GM18502 (cell line): Measurements from ENCODE around the gene NUDT14.

Experiments
- ATAC-seq: cut with Tn5 transposase; IDR thresholded peaks from one replicate; pipeline ENCODE4 v1.9.1; 2021; ENCODE audit warnings: mild to moderate bottlenecking; ENCODE audit not compliant: unreplicated experiment, poor library complexity

Gene NUDT14

DNA sequence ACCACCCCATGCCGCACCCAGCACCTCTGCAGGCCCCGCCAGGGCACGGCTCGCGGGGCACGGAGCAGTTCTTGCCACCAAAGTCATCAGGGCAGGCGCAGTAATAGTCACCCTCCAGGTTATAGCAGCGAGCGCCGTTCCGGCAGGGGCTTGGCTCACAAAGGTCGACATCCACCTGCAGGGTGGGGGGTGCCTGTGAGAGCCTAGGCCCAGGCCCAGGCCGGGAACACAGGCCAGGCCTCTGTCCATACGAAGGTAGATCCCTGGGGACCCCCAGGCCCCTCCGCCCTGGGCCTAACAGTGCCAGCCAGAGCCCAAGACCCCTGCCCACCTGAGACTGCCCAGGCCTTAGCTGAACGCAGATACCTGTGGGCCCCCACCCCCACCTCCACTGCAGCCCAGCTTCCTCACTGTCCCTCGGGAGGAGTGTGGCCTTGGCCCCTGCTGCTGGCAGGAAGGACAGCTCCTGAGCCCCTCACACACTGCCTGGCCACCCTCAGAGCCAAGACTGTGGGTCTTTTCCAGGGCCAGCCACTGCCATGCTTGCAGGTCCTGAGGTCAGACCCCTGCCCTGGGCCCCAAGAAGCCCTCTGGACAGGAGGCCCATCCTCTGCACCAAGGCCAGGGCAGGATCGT, 31.8 kb downstream of the NUDT14 start:
- no peak for ATAC-seq

DNA sequence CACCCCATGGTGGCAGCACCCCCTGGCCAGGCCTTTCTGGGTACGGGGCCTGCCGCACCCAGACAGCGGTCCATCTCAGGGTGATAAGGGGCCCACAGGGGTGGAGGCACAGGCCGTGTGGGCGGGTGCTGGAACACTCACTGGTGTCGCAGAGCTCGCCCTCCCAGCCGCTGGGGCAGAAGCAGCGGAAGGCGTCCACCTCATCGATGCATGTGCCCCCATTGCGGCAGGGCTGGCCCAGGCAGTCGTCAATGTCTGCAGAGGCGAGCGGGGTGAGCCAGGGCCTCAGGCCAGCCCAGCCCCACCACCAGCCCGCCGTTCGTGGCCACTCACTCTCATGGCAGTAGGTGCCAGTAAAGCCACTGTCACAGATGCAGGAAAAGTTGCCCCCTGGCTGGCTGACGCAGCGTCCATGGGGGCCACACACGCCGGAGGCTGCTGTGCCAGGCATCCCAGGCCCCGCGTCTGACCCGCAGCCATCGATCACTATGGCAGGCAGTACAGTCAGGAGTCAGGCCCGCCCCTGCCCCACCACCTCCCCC, 32.4 kb downstream of the NUDT14 start:
- ATAC-seq: no peak

DNA sequence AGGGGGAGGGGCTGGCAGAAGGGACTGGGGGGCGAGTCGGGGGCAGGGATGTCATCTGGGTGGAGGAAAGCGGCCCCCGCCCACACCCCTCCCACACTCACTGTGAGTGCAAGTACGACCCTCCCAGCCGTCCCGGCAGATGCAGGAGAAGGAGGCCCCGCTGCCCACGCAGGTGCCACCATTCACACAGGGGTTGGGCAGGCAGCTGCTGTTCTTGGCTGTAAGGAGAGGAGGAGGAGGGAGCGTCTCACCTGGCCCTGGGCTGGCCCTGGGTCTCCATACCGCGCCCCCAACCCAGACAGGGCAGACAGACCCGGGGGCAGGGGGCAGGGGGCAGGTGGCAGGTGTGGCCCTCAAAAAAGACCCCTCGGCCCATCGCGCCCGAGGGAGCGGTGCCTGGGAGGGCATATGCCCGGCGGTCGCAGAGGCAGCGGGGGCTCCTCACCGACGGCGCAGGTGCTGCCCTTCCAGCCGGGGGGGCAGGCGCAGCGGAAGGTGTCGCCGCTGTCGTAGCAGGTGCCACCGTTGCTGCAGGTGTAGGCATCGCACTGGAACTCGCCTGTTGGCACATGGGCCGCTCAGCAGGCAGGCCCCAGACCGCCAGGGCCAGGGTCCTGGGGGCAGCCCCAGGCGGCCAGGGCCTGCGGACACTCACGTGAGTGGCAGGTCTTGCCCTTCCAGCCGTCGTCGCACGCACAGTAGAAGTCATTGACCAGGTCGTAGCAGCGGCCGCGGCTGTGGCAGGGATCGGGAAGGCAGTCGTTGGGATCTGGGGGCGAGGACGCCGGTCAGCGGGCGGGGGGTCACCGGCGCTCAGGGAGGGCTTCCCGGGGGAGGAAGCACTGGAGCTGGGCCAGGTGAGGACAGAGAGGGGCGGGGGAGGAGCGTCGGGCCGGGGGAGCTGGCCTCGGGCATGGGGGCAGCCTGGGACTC, 33.2 kb downstream of the NUDT14 start:
- no peak for ATAC-seq

DNA sequence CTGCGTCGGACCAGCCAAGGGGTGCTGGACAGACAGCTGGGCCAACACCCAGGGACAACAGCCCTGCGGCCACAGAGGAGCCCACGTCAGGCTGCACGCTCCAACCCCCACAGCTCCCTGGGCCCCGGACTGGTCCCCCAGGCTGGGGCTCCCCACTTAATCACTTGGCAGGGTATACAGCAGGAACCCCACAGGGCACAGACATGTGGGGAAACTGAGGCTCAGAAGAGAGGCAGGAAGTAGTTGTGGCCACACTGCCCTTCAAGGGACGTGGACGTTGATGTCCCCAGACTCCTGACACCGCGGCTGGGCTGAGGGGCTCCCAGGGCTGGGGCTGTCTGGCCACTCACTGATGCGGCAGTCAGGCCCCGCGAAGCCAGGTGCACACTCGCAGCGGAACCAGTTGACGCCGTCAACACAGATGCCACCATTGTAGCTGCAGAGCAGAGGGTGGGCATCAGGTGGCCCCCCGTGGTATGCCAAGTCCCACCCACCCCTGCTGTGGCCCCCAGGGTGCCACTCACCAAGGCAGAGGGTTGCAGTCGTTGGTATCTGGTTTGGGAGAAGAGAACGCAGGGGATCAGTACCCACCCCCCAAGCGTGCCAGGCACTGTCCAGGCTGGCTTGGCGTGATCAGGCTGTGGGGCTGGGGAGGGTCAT, 34.0 kb downstream of the NUDT14 start:
- ATAC-seq: no peak

DNA sequence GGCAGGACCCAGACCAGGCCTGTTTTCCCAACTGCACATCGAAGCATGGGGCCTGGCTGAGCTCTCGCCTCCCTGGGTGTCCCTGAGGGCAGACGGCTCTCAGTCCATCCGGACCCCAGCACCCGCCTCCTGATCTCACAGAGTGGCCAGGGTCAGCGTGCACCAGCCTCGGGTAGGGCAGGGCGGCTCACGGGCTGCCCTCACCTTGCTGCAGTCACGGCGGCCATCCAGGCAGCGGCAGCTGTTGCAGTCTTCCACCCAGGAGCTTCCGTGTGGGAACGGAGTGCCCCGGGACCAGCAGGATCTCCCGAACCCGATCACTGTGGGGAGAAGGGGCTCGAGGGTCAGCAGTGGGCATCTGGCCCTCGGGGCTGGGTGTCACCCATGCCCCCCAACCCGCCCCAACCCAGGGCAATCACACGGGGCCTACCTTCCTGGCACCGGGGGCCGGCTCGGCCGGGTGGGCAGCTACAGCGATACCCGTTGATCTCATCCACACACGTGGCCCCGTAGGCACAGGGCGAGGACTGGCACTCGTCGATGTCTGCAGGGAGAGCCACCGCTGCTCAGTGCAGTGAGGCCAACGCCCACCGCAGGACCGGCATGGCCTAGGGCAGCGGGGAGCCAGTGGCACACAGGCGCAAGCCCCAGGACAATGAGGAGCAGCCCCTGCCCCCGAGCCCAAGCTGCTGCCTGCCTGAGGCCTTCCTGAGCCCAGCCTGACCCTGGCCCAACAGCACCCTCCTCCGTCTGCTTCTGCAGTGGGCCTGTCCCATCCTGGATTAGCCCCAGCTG, 34.7 kb downstream of the NUDT14 start:
- ATAC-seq: no peak

DNA sequence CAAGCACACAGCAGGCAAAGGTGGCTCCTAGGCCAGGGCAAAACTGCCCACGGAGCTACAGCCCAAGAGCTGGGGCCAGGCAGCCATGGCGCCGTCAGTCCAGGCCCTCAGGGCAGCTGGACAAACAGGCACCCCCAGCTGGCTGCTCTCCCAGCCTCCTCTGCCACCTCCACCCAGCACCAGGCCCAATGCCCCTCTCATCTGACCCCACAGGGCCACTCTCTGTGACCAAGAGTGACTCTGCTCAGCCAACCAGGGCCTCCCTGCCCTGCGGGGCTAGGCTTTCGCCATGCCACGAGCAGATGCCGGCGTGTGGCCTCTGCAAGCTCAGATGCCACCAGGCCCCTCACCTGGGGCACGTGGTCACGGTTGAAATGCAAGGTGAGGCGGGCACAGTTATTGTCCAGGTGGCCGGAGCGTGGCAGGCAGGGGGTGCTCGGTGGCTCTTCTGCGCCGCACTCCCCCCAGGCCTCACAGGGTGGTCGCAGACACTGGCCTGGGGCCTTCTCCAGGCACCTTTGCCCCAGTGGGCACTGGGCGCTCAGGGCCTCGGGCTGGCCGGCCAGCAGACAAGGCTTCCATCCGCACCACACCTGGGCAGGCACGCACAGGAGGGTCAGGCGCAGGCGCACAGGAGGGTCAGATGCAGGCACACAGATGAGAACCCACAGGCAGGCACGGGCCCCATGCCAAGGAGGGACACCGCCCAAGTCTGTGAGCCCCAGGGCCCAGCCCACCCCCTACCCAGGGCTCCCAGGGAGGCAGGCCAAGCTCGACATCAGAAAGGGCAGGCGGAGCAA, 35.5 kb downstream of the NUDT14 start:
- no peak for ATAC-seq

DNA sequence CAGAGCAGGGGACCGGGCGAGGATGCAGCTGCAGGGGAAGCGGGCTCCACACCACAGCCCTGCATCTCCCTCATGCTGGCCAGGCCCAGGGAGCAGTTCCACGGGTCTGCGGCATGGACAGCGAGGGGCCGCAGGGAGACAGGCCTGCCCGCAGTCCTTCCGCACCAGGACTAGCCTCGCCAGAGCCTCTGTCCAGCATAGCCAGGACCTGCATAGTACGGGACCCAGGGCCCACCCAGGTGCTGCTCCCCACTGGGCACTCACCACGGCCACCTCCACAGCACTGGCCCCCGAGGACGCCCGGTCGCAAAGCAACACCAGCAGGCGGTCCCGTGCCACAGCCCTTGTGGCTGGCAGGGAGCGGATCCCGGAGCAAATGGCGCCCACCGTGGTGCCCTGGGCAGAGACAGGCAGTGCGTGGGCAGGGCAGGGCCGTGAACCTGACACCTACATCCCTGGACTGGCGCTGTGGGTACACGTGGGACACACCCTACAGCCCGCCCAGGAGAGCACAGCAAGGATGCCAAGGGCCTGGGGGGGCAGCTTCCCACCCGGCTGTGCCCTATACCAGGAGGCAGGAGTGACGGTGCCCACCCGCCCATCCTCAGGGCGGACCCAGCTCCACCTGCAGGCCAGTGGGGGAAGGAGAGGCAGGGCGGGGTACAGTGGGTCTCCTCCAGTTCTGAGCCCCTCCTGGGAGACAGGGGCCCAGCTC, 36.3 kb downstream of the NUDT14 start:
- ATAC-seq: no peak

DNA sequence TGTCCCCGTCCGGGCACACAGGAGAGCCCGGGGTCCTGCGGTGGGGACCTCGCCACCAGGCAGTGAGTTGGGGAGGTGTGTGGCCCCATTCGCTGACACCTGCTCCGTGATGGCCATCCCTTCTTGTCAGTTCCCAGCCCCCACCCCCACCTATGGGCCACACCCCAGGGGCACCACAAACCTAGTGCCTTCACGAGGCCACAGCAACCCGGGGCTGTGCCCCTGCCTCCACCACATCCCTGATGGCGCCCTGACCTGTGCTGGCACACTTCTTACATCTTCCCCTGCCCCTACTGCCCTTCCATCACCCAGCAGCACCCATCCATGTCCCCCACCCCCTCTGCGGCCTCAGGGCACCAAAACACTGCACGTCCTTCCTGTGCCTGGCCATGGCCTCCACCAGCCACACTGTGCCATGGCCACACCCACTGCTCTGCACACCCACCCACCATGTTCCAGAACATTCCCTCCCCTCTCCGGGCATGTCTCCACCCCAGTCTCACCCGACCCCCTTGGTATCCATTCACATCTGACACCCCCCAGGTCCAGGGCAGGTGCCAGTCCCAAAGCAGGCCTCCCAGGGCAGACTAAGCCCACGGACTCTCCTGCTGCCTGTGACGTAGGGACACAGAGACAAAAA, 37.0 kb downstream of the NUDT14 start:
- ATAC-seq: no peak

DNA sequence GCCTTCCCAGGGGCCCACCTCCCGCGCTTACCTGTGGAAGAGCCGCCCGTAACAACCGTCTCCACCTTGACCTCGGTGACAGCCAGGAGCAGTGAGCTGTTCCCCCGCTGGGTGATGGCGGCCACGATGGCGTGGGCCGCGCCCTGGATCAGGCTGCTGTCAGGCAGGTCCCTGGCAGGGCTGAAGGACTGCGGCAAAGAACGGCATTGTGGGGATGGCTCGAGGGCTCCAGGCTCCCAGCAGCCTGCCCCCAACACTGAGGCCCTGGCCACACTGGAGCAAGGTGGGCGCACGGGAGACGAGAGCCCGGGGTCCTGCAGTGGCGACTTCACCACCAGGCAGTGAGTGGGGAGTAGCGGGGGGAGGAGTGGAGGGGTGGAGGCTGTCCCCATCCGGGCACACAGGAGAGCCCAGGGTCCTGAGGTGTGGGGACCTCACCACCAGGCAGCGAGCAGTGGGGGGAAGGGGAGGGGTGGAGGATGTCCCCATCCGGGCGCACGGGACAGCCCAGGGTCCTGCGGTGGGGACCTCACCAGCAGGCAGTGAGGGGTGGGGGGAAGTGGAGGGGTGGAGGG, 37.6 kb downstream of the NUDT14 start:
- ATAC-seq: no peak

DNA sequence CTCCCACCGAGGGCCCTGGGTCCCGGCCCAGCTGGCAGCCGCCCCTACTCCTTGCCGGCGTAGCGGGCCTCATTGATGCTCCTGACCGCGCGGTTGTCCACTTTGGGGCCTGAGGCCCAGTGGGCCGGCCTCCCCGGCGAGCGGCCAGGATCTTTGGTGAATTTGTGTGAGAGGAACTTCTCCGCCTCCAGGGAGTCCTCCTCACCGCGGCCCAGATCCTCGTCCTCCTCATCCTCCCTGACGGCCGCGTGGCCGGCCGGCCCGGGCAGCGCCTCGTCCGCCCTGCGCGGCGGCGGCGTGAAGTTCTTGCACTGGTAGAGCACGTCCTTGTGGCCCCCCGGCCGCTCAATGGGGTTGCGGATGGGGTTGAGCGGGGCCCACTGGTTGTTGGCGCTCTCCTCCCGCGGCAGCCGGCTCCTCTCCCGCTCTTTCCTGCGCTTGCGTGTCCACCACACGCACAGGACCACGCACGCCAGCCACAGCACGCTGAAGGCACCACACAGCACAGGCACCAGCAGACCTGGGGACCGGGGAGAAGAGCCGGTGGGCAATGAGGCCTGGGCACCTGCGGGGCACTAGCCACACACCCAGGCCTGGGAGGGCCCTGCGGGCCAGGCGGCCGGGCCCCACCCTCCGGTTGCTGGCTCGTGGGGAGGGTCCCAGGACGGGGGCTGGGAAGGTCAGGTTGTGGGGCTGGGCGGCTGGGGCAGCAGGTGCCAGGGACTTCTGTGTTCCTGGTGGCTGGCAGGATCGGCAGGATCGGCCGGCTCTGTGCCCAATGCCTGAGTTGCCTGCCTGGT, 38.3 kb downstream of the NUDT14 start:
- no peak for ATAC-seq

DNA sequence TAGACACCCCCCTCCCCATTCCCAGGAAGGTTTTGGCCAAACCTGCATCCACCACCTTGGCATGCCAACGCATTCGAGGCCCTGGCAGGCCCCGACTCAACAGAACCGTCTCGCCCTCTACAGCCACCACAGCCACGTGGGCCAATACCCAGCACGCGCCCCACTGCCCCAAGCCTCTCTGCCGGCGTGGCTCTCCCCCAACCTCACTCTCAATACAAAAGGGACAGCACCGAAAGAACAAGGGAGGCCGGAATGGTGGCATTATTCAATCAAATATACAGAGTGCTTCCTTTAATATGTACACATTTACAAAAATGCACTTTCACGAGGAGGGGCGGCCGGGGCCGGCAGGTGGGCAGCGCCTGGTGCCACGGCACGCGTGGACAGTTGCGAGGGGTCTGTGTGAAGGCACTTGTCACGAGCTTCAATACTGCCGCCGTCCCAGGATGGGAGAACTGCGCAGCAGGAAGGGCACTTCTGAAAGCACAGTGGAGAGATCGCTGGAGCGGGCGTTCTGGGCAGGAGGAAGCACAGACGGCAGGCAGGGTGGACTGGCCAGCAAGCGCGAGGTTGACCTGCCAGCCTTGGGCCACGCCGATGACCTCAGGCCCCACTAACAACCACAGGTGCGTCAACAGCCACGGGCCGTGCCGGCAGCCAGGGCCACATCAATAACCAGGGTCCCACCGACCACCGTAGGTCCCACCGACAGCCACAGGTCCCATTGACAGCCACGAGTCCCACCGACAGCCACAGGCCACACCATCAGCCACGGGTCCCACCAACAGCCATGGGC, 39.4 kb downstream of the NUDT14 start:
- ATAC-seq: no peak

DNA sequence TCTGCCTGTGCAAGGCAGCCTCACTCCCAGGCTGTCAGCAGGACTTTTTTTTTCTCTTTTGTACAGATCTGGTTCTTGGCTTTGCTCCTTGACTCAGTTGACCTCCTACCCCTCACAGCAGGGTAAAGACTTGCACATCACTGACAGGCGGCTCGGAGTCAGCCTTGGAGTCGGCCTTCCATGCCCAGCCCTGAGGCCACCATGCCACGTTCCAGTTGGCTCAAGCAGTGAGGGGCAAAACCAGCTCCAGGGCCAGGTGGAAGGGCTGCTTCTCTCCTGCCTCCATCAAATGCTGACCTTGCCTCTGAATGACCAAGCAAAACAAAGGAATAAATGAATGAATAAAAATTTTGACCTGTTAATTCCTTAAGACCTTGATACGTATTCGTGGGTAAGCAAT, 40.1 kb downstream of the NUDT14 start:
- ATAC-seq: no peak

DNA sequence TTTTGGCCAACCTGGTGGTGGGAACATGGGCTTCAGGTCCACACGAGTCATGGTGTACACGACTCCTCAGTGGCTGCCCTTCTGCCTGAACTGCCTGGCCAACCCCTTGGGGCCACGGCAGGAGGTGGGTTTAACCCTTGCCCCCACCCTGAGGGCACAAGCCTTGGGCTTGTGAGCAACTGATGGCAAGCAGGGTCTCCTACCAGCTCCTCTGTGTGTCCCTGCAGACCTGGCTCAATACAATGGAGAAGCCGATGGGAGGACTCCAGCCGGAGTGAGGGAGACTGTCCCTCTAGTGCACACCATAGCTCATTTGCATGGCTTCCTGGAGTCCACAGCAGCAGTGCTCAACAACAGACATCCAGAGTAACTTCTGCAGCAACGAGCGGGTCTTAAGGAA, 40.5 kb downstream of the NUDT14 start:
- ATAC-seq: no peak

DNA sequence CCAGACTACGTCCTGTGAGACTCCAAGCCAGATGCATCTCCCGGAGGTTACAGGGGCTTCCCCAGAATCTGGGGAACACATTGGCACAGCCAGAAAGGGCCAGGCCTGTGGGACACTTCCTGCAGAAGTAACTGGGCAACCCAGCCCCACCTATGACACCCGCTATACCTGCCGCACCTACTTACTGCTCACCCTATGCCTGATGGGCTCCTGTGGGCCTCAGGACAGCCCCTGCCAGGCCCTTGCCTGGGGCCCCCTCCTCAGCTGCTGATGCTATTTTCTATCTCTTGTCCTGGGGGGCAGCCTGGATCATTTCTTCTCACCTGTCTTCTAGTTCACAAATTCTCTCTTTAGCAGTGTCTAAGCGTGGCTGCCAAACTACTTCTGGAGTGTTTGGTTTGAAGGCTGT, 41.3 kb downstream of the NUDT14 start:
- no peak for ATAC-seq

DNA sequence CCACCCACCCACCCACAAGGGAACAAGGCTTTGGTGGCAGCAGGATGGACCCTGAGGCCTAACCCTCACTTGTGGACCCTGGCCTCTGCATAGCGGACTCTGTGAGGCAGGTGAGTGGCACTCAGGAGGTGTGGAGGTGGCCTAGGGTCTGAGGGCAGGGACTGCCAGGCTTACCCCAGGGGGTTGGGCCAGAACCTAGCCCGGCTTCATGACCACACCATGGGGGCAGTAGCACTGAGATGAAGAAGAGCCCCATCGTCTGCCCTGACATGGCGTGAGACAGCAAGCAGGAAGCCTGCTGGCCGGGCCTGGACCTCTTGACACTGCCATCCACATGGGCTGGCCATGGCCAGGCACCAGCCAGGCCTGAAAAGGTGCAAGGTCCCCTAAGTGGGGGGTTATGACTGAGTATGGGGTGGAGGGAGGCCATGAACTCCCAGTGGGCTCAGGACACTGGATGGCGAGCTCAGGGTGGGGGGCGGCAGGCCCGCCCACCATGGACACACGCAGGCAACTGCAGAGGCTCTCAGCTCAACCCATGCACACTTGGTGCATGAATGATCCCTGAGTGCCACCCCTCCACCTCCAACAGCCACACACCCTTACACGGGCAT, 41.8 kb downstream of the NUDT14 start:
- no peak for ATAC-seq

DNA sequence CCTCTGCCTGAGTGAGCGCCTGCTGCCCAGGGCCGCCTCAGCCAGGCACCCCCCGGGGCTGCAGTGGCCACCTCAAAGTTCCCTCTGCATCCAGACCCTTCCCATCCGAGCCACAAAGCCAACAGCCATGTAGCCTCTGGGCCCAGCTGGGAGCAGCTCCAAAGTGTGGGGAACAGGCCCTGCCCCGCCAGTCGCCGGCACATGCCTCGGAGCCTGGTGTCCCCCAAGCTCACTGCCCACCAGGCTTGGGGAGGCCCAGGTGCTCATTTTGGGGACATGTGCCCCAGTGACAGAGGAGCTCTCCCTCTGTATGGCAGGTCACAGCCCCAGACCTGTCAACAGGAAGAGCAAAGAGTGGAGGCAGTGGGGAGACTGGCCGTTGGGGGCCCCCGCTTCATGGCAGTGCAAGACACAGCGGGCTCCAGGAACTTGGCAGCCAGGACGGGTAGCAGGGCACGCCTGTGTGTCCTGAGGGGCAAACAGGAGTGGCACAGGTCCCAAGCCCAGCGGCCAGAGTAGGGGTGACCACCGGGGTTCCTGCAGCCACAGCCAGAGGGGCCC, 42.5 kb downstream of the NUDT14 start:
- no peak for ATAC-seq
